Measurements from ENCODE around the gene SLC7A5. TPM values are rescaled to one million over a fixed set of nuclear protein-coding genes. Genes with fewer than 3 reads are reported as not detected.
"Not testable (repeated sequence)": the region's sequence is repeated elsewhere in the genome, so short reads cannot be mapped to it uniquely, and the experiment has no call there.

Gene SLC7A5
- total RNA-seq, 2 donors from 2014 or later: 374 to 588 TPM

GRCh38 chr16:87895641-87896141, 26.4 kb upstream of the SLC7A5 start:
- H3K27ac ChIP-seq (ENCODE audit: low read depth, low read length): no peak overlapping the region
- Mint-ChIP-seq H3K27ac (no peak overlapping the region), H3K9me3 (no peaks in the 10 kb centered on the region), H3K36me3 (ENCODE audit: low read depth) (no peaks in the 10 kb centered on the region), H3K4me3 (no peak overlapping the region), H3K4me1 (no peaks in the 10 kb centered on the region), H3K27me3 (ENCODE audit: insufficient read depth) (no peaks in the 10 kb centered on the region)
- no peaks in the 10 kb centered on the region for H3K27me3 ChIP-seq (ENCODE audit: control insufficient read depth, insufficient read depth, low read length, poor library complexity, severe bottlenecking)
- no peak overlapping the region for H3K9ac ChIP-seq (ENCODE audit: extremely low read depth, low read length, poor library complexity, severe bottlenecking)
- no peaks in the 10 kb centered on the region for H3K36me3 ChIP-seq (ENCODE audit: control insufficient read depth, insufficient read depth, low read length)
- no peak for TF ChIP-seq CTCF (conservative IDR thresholded peaks at IDR 0.05)
- H3K9me3 ChIP-seq (ENCODE audit: control insufficient read depth, low read length): no peaks in the 10 kb centered on the region
- DNase-seq: no peak
- H3K4me1 ChIP-seq (ENCODE audit: control insufficient read depth, insufficient read depth, low read length): no peaks in the 10 kb centered on the region
- H3K4me3 ChIP-seq (ENCODE audit: low read length): no peak overlapping the region
- 96 to 100% methylated on average over 8 to 10 of the region's 10 CpGs for WGBS, 2 experiments (ENCODE audit: insufficient coverage in 1 of 2, insufficient read length in 1 of 2)

GRCh38 chr16:87894005-87894404, 24.7 kb upstream of the SLC7A5 start:
- not testable (repeated sequence) for H3K4me3 Mint-ChIP-seq; H3K27ac Mint-ChIP-seq; H3K27me3 ChIP-seq (ENCODE audit: control insufficient read depth, insufficient read depth, low read length, poor library complexity, severe bottlenecking); H3K4me1 ChIP-seq (ENCODE audit: control insufficient read depth, insufficient read depth, low read length); H3K4me1 Mint-ChIP-seq; H3K4me3 ChIP-seq (ENCODE audit: low read length); H3K27me3 Mint-ChIP-seq (ENCODE audit: insufficient read depth); H3K9me3 ChIP-seq (ENCODE audit: control insufficient read depth, low read length); H3K9me3 Mint-ChIP-seq; H3K9ac ChIP-seq (ENCODE audit: extremely low read depth, low read length, poor library complexity, severe bottlenecking); DNase-seq; H3K36me3 ChIP-seq (ENCODE audit: control insufficient read depth, insufficient read depth, low read length); H3K27ac ChIP-seq (ENCODE audit: low read depth, low read length); H3K36me3 Mint-ChIP-seq (ENCODE audit: low read depth)
- 89 to 100% methylated on average over 2 to 4 of the region's 4 CpGs for WGBS, 2 experiments (ENCODE audit: insufficient coverage in 1 of 2, insufficient read length in 1 of 2)

GRCh38 chr16:87891764-87892163, 22.5 kb upstream of the SLC7A5 start:
- H3K9ac ChIP-seq (ENCODE audit: extremely low read depth, low read length, poor library complexity, severe bottlenecking): no peak overlapping the region
- H3K4me1 Mint-ChIP-seq: no peaks in the 10 kb centered on the region
- WGBS, 2 experiments (ENCODE audit: insufficient coverage in 1 of 2, insufficient read length in 1 of 2): 96% methylated on average over 13 to 21 of the region's 21 CpGs
- no peak overlapping the region for H3K4me3 ChIP-seq (ENCODE audit: low read length)
- no peaks in the 10 kb centered on the region for H3K4me1 ChIP-seq (ENCODE audit: control insufficient read depth, insufficient read depth, low read length)
- TF ChIP-seq CTCF (conservative IDR thresholded peaks at IDR 0.05): no peak
- no peak overlapping the region for H3K4me3 Mint-ChIP-seq
- H3K27ac ChIP-seq (ENCODE audit: low read depth, low read length): no peak overlapping the region
- H3K9me3 Mint-ChIP-seq: peaks cover 6% of the 10 kb centered on the region
- H3K36me3 Mint-ChIP-seq (ENCODE audit: low read depth): no peaks in the 10 kb centered on the region
- H3K9me3 ChIP-seq (ENCODE audit: control insufficient read depth, low read length): no peaks in the 10 kb centered on the region
- no peak for DNase-seq
- H3K36me3 ChIP-seq (ENCODE audit: control insufficient read depth, insufficient read depth, low read length): no peaks in the 10 kb centered on the region
- no peak overlapping the region for H3K27ac Mint-ChIP-seq
- H3K27me3 ChIP-seq (ENCODE audit: control insufficient read depth, insufficient read depth, low read length, poor library complexity, severe bottlenecking): no peaks in the 10 kb centered on the region
- no peaks in the 10 kb centered on the region for H3K27me3 Mint-ChIP-seq (ENCODE audit: insufficient read depth)

GRCh38 chr16:87889762-87890161, 20.5 kb upstream of the SLC7A5 start:
- peak; percentile 63 for TF ChIP-seq CTCF (conservative IDR thresholded peaks at IDR 0.05)
- not testable (repeated sequence) for H3K4me1 ChIP-seq (ENCODE audit: control insufficient read depth, insufficient read depth, low read length); H3K9me3 ChIP-seq (ENCODE audit: control insufficient read depth, low read length); H3K4me1 Mint-ChIP-seq; H3K27ac Mint-ChIP-seq; H3K36me3 Mint-ChIP-seq (ENCODE audit: low read depth); H3K27me3 ChIP-seq (ENCODE audit: control insufficient read depth, insufficient read depth, low read length, poor library complexity, severe bottlenecking); H3K9ac ChIP-seq (ENCODE audit: extremely low read depth, low read length, poor library complexity, severe bottlenecking); DNase-seq; H3K27me3 Mint-ChIP-seq (ENCODE audit: insufficient read depth); H3K4me3 ChIP-seq (ENCODE audit: low read length); H3K9me3 Mint-ChIP-seq; H3K4me3 Mint-ChIP-seq; H3K27ac ChIP-seq (ENCODE audit: low read depth, low read length); H3K36me3 ChIP-seq (ENCODE audit: control insufficient read depth, insufficient read depth, low read length)
- WGBS, 2 experiments (ENCODE audit: insufficient coverage in 1 of 2, insufficient read length in 1 of 2): 93 to 97% methylated on average over 7 to 10 of the region's 10 CpGs

- not testable (repeated sequence) for H3K36me3 ChIP-seq (ENCODE audit: control insufficient read depth, insufficient read depth, low read length); H3K9ac ChIP-seq (ENCODE audit: extremely low read depth, low read length, poor library complexity, severe bottlenecking); H3K4me3 Mint-ChIP-seq; H3K36me3 Mint-ChIP-seq (ENCODE audit: low read depth); H3K27ac ChIP-seq (ENCODE audit: low read depth, low read length); H3K4me3 ChIP-seq (ENCODE audit: low read length); H3K27ac Mint-ChIP-seq; H3K27me3 Mint-ChIP-seq (ENCODE audit: insufficient read depth); H3K27me3 ChIP-seq (ENCODE audit: control insufficient read depth, insufficient read depth, low read length, poor library complexity, severe bottlenecking); DNase-seq; H3K4me1 ChIP-seq (ENCODE audit: control insufficient read depth, insufficient read depth, low read length); H3K4me1 Mint-ChIP-seq; H3K9me3 Mint-ChIP-seq; H3K9me3 ChIP-seq (ENCODE audit: control insufficient read depth, low read length)
- 74 to 90% methylated on average over 5 to 7 of the region's 7 CpGs for WGBS, 2 experiments (ENCODE audit: insufficient coverage in 1 of 2, insufficient read length in 1 of 2)
These were observed 19.0 kb upstream of the SLC7A5 start for GRCh38 chr16:87888346-87888745.
